Small intestine (tissue), 7 donors: Measurements from ENCODE around the gene CAMTA1. TPM values are rescaled to one million over a fixed set of nuclear protein-coding genes. Genes with fewer than 3 reads are reported as not detected.
A peak's percentile ranks its signal among the peaks of the same experiment; 100 is the strongest.

Experiments
- DNase-seq, 2 donors: peaks; one replicate each; pipeline versions ENCODE4 v3.0.0 to v3.0.0-alpha.2; 2013
- FAIRE-seq: peaks from 2 replicates; lab custom pipeline; 2012; peaks lifted over from hg19 to GRCh38; lab: Jason Lieb, UNC
- H3K27ac ChIP-seq, 3 donors: one replicate each; pipeline ENCODE4 v1.5.1; 2013; ENCODE audit warnings: low read length in 2 of 3, mild to moderate bottlenecking in 2 of 3, control low read depth in 1 of 3, inconsistent platforms in 1 of 3, low read depth in 1 of 3, moderate library complexity in 1 of 3
- H3K27me3 ChIP-seq, 3 donors: one replicate each; pipeline ENCODE4 v1.6.1; 2013; ENCODE audit warnings: low read length in 3 of 3, inconsistent platforms in 1 of 3; ENCODE audit not compliant: control insufficient read depth in 3 of 3, insufficient read depth in 3 of 3
- H3K36me3 ChIP-seq, 3 donors: one replicate each; pipeline ENCODE4 v1.6.1; 2013; ENCODE audit warnings: low read length in 3 of 3, inconsistent platforms in 1 of 3, low read depth in 1 of 3, mild to moderate bottlenecking in 1 of 3, moderate library complexity in 1 of 3; ENCODE audit not compliant: control insufficient read depth in 3 of 3, insufficient read depth in 2 of 3
- H3K4me1 ChIP-seq, 3 donors: one replicate each; pipeline ENCODE4 v1.6.1; 2013; ENCODE audit warnings: low read length in 2 of 3, inconsistent platforms in 1 of 3, low read depth in 1 of 3, mild to moderate bottlenecking in 1 of 3, moderate library complexity in 1 of 3; ENCODE audit not compliant: control insufficient read depth in 3 of 3, insufficient read depth in 2 of 3
- H3K4me3 ChIP-seq, 3 donors: one replicate each; pipeline ENCODE4 v1.5.1; 2013; ENCODE audit warnings: low read length in 3 of 3, control low read depth in 1 of 3, inconsistent platforms in 1 of 3, low read depth in 1 of 3, mild to moderate bottlenecking in 1 of 3, moderate library complexity in 1 of 3
- H3K9me3 ChIP-seq, 2 donors: one replicate each; pipeline ENCODE4 v1.6.1; 2013; ENCODE audit warnings: low read depth in 1 of 2, low read length in 1 of 2; ENCODE audit not compliant: control insufficient read depth in 2 of 2, insufficient read depth in 1 of 2
- WGBS, 3 donors: extraction: QIAGEN DNeasy Blood & Tissue Kit; methylation state at CpG; one replicate each; pipeline ENCODE4 v1.1.7; 2013; 5-methylcytosine and 5-hydroxymethylcytosine counted together
- polyA plus RNA-seq, 4 donors: library from polyadenylated mRNA; stranded (reverse) in 3 of 4; unstranded in 1 of 4; fragments of 200-250 nt in 3 of 4; fragments of 120-200 nt in 1 of 4; gene quantifications; one replicate each; pipeline versions ENCODE4 v1.2.1 to v1.2.3, GENCODE V29; 2013
- donor health status: healthy with polysubstance abuse.
- donor health status: control.
- donor health status: control.
- donor health status: Bipolar disorder and iron deficiency.
- donor health status: healthy.

Gene CAMTA1
- polyA plus RNA-seq, 4 donors = 57.6 to 177 (median 147) TPM

DNA sequence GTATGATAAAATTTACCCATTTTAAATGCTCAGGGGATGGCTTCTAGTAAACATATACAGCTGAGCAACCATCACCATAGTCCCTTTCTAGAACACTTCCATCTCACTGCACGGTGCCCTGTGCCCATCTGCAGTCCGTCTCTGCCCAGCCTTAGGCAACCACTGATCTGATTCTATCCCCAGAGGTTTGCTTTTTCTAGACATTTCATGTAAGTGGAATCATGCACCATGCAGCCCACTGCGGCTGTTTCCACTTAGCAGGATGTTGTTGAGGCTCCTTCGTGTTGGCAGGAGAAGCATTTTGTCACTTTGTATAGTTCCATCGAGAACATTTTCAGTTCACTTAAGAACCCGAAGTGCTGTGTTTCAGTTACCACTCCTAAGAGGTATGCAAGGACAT is 958.1 kb downstream of the CAMTA1 start:
- no peak overlapping the region for H3K4me3 ChIP-seq
- no peak overlapping the region for H3K27ac ChIP-seq
- no peaks in the 10 kb centered on the region for H3K27me3 ChIP-seq
- WGBS, 3 donors = 86 to 92% (median 92%) methylated on average over 6 of the region's 6 CpGs
- H3K4me1 ChIP-seq = no peaks in the 10 kb centered on the region
- peaks cover 0 to 7% (median 0%) of the 10 kb centered on the region in 3 donors for H3K36me3 ChIP-seq
- FAIRE-seq = no peak
- DNase-seq = no peak
- no peaks in the 10 kb centered on the region for H3K9me3 ChIP-seq

- DNase-seq (no peak), FAIRE-seq (no peak)
- Histone ChIP-seq H3K4me3 (no peak overlapping the region), H3K9me3 (no peaks in the 10 kb centered on the region), H3K4me1 (no peaks in the 10 kb centered on the region), H3K27ac (no peak overlapping the region), H3K27me3 (no peaks in the 10 kb centered on the region), H3K36me3 (peaks cover 0 to 7% (median 0%) of the 10 kb centered on the region in 3 donors)
- WGBS, 3 donors = 88 to 94% (median 94%) methylated on average over 9 of the region's 9 CpGs
Observed at GRCh38 chr1:7744882-7745281, 959.6 kb downstream of the CAMTA1 start.

DNA sequence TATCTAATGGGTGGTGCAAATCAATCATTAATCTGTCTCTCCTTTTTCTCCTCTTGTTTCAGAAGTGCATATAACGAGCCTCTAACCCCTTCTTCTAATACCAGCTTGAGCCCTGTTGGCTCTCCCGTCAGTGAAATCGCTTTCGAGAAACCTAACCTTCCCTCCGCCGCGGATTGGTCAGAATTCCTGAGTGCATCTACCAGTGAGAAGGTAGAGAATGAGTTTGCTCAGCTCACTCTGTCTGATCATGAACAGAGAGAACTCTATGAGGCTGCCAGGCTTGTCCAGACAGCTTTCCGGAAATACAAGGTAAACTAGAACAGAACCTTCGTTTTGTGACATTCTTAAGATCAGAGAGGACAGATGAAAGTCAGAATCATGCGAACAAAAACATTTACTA is 960.5 kb downstream of the CAMTA1 start:
- Histone ChIP-seq H3K27me3 (no peaks in the 10 kb centered on the region), H3K27ac (no peak overlapping the region), H3K36me3 (peaks cover 0 to 8% (median 0%) of the 10 kb centered on the region in 3 donors), H3K9me3 (no peaks in the 10 kb centered on the region), H3K4me1 (no peaks in the 10 kb centered on the region), H3K4me3 (no peak overlapping the region)
- FAIRE-seq = no peak
- WGBS, 3 donors = 87 to 89% (median 88%) methylated on average over 10 of the region's 10 CpGs
- DNase-seq = no peak

GRCh38 chr1:7747605-7748004 is 962.4 kb downstream of the CAMTA1 start:
- DNase-seq (no peak), FAIRE-seq (no peak)
- H3K4me3 ChIP-seq = no peak overlapping the region
- no peaks in the 10 kb centered on the region for H3K4me1 ChIP-seq
- peaks cover 0 to 8% (median 0%) of the 10 kb centered on the region in 3 donors for H3K36me3 ChIP-seq
- no peaks in the 10 kb centered on the region for H3K27me3 ChIP-seq
- 66 to 72% (median 72%) methylated on average over 5 of the region's 5 CpGs for WGBS, 3 donors
- no peak overlapping the region for H3K27ac ChIP-seq
- H3K9me3 ChIP-seq = no peaks in the 10 kb centered on the region

DNA sequence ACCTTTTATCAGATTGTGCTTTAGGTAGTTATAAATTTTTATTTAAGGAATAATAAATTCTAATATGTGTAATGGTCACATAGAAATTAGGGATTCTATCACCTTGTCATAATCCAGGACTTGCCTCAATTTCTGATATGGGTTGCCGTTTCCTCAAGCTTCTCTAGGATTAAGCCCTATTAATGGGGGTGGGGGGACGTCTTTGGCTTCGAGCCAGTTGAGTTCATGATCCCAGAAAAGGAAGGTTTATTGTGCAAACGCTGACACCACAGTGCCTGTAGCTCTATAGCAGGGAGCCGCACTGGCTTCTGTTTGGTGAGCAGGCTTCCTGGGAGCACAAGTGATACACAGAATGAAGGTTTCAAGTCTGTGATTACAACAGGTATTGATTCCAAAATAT is 963.9 kb downstream of the CAMTA1 start:
- Histone ChIP-seq H3K27me3 (no peaks in the 10 kb centered on the region), H3K27ac (no peak overlapping the region), H3K36me3 (peaks cover 0 to 8% (median 0%) of the 10 kb centered on the region in 3 donors), H3K4me3 (no peak overlapping the region), H3K9me3 (no peaks in the 10 kb centered on the region), H3K4me1 (peaks cover 0 to 3% (median 0%) of the 10 kb centered on the region in 3 donors)
- 62 to 77% (median 66%) methylated on average over 5 of the region's 5 CpGs for WGBS, 3 donors
- DNase-seq (no peak), FAIRE-seq (no peak)

DNA sequence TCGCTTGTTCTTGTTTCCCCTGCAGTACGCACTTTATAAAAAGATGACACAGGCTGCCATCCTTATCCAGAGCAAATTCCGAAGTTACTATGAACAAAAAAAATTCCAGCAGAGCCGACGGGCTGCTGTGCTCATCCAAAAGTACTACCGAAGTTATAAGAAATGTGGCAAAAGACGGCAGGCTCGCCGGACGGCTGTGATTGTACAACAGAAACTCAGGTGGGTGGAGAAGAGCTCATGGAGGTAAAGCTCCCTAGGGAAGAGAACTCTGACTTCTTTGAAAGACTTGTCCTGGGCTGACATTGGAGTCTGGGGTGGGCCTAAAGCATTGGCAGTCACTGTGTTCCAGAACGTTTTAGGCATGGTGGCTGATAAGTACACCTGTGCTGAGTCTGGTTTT is 965.9 kb downstream of the CAMTA1 start:
- Histone ChIP-seq H3K36me3 (peaks cover 0 to 4% (median 0%) of the 10 kb centered on the region in 3 donors), H3K9me3 (no peaks in the 10 kb centered on the region), H3K4me3 (no peak overlapping the region), H3K27ac (no peak overlapping the region), H3K4me1 (peaks cover 0 to 3% (median 0%) of the 10 kb centered on the region in 3 donors), H3K27me3 (no peaks in the 10 kb centered on the region)
- DNase-seq = no peak
- no peak for FAIRE-seq
- 89 to 90% (median 89%) methylated on average over 11 of the region's 11 CpGs for WGBS, 3 donors

- H3K27ac ChIP-seq = no peak overlapping the region
- H3K4me1 ChIP-seq = peaks cover 0 to 3% (median 0%) of the 10 kb centered on the region in 3 donors
- DNase-seq (peak; percentile 73 to 85), FAIRE-seq (no peak)
- H3K9me3 ChIP-seq = no peaks in the 10 kb centered on the region
- H3K4me3 ChIP-seq = no peak overlapping the region
- WGBS, 3 donors = 37 to 40% (median 37%) methylated on average over 18 of the region's 18 CpGs
- H3K27me3 ChIP-seq = no peaks in the 10 kb centered on the region
- H3K36me3 ChIP-seq = peaks cover 0 to 4% (median 0%) of the 10 kb centered on the region in 3 donors
Observed at GRCh38 chr1:7752512-7753417, 967.5 kb downstream of the CAMTA1 start.

DNA sequence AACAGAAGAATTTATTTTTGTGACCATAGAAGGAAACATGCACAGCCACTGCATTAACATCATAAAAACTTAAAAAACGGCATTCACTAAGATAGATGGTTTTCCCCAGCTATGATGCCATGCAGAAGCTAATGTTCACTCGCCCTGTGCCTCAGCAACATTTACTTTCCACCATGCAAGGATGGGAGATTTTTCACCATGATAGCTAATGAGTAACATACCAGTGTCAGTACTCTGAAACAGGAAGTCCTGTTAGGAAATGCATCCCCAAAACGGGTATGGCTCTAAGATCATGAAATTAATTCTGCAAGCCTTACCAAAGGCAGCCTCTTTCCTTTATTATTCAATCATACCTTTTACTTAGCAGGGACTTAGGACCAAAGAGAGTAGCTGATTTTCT is 968.4 kb downstream of the CAMTA1 start:
- FAIRE-seq = no peak
- Histone ChIP-seq H3K27ac (no peak overlapping the region), H3K4me3 (no peak overlapping the region), H3K36me3 (peaks cover 0 to 4% (median 0%) of the 10 kb centered on the region in 3 donors), H3K4me1 (peaks cover 0 to 3% (median 0%) of the 10 kb centered on the region in 3 donors), H3K9me3 (no peaks in the 10 kb centered on the region), H3K27me3 (no peaks in the 10 kb centered on the region)
- DNase-seq = no peak
- WGBS, 3 donors = 66 to 81% (median 69%) methylated on average over 3 of the region's 3 CpGs
